Measurements from ENCODE around the gene AUTS2.

AUTS2 gene

GRCh38 chr7:70529914-70530585 lies 931.8 kb downstream of the AUTS2 start:
- no peak for TF ChIP-seq CTCF (IDR thresholded peaks at IDR 0.05; ENCODE audit: insufficient read depth, low read depth, low read length, missing control alignments)
- DNase-seq (ENCODE audit: low read depth) = no peak

GRCh38 chr7:70533614-70534013 lies 935.3 kb downstream of the AUTS2 start:
- H3K4me3 ChIP-seq (ENCODE audit: low read depth, low read length) = no peak overlapping the region
- DNase-seq (ENCODE audit: low read depth) = no peak
- TF ChIP-seq CTCF (IDR thresholded peaks at IDR 0.05; ENCODE audit: insufficient read depth, low read depth, low read length, missing control alignments) = no peak

More at GRCh38 chr7:70529914-70530585, 931.8 kb downstream of the AUTS2 start:
- no peak overlapping the region for H3K4me3 ChIP-seq (ENCODE audit: low read depth, low read length)

GRCh38 chr7:70539205-70539604 lies 940.9 kb downstream of the AUTS2 start:
- no peak for TF ChIP-seq CTCF (IDR thresholded peaks at IDR 0.05; ENCODE audit: insufficient read depth, low read depth, low read length, missing control alignments)
- DNase-seq (ENCODE audit: low read depth) = no peak
- H3K4me3 ChIP-seq (ENCODE audit: low read depth, low read length) = no peak overlapping the region

GRCh38 chr7:70539617-70540016 lies 941.3 kb downstream of the AUTS2 start:
- no peak for TF ChIP-seq CTCF (IDR thresholded peaks at IDR 0.05; ENCODE audit: insufficient read depth, low read depth, low read length, missing control alignments)
- no peak for DNase-seq (ENCODE audit: low read depth)
- no peak overlapping the region for H3K4me3 ChIP-seq (ENCODE audit: low read depth, low read length)

GRCh38 chr7:70540641-70541040 lies 942.4 kb downstream of the AUTS2 start:
- no peak for DNase-seq (ENCODE audit: low read depth)
- TF ChIP-seq CTCF (IDR thresholded peaks at IDR 0.05; ENCODE audit: insufficient read depth, low read depth, low read length, missing control alignments) = no peak
- H3K4me3 ChIP-seq (ENCODE audit: low read depth, low read length) = no peak overlapping the region

GRCh38 chr7:70542750-70543376 lies 944.6 kb downstream of the AUTS2 start:
- DNase-seq (ENCODE audit: low read depth) = no peak
- no peak overlapping the region for H3K4me3 ChIP-seq (ENCODE audit: low read depth, low read length)
- TF ChIP-seq CTCF (IDR thresholded peaks at IDR 0.05; ENCODE audit: insufficient read depth, low read depth, low read length, missing control alignments) = no peak
